K562 (cell line): ENCODE results near the gene LGALS7B. TPM values are rescaled to one million over a fixed set of nuclear protein-coding genes. Genes with fewer than 3 reads are reported as not detected.

ENCODE experiments used
- ATAC-seq: fragments of 200-7000 bp; cut with Tn5 transposase; 3 replicates; pipeline ENCODE4 v1.9.1; 2020; ENCODE audit warnings: moderate library complexity
- BruUV-seq: library from RNA; stranded (reverse); fragments of 400-500 nt; replicated peaks from 2 replicates; lab custom pipeline; 2021; lab: Mats Ljungman, UMichigan
- CTCF ChIA-PET: fragments of 300-600 bp; formaldehyde crosslinking; extraction: SDS; loops from one replicate; lab custom pipeline; 2021; ENCODE audit warnings: low intra/inter-chr PET ratio; lab: Yijun Ruan, JAX
- POLR2A ChIA-PET: fragments of 300-600, 350-650 bp; sonication (Branson Sonifier 250); formaldehyde crosslinking; extraction: SDS; loops from one replicate; lab custom pipeline; 2021; ENCODE audit warnings: antibody characterized with exemption, inconsistent platforms; lab: Yijun Ruan, JAX
- DNase-seq, 4 experiments: peaks; one replicate each; pipeline versions ENCODE4 v3.0.0 to v3.0.0-alpha.2; 2011 to 2018; ENCODE audit warnings: low spot score in 3 of 4, mixed read lengths in 3 of 4; ENCODE audit errors: extremely low read depth in 1 of 4
- FAIRE-seq: peaks from 2 replicates; lab custom pipeline; 2011; peaks lifted over from hg19 to GRCh38; lab: Jason Lieb, UNC
- H2AFZ ChIP-seq: 2 replicates; pipeline ENCODE4 v1.6.0; 2011; ENCODE audit warnings: low read depth, low read length, control low read depth, inconsistent platforms
- H3K27ac ChIP-seq: fragments of 200-600 bp; 3 replicates; pipeline ENCODE4 v1.8.0; 2011; ENCODE audit warnings: low read depth, mild to moderate bottlenecking, control low read depth, inconsistent platforms, low read length, moderate library complexity, mixed read lengths; ENCODE audit errors: extremely low read depth
- H3K27me3 ChIP-seq, 2 experiments: fragments of 300-600 bp in 1 of 2; 2 replicates in 1 of 2; 3 replicates in 1 of 2; pipeline versions ENCODE4 v1.6.0 to v1.8.0; 2011; ENCODE audit warnings: inconsistent platforms in 2 of 2, low read length in 2 of 2, mild to moderate bottlenecking in 1 of 2, mixed read lengths in 1 of 2, moderate library complexity in 1 of 2; ENCODE audit not compliant: control insufficient read depth in 2 of 2, insufficient read depth in 2 of 2
- H3K36me3 ChIP-seq: fragments of 300-600 bp; 3 replicates; pipeline ENCODE4 v1.8.0; 2011; ENCODE audit warnings: mild to moderate bottlenecking, low read length, inconsistent platforms; ENCODE audit not compliant: control insufficient read depth, insufficient read depth
- H3K4me1 ChIP-seq, 2 experiments: fragments of 200-600 bp in 1 of 2; replicated peaks in 1 of 2; 2 replicates in 1 of 2; 3 replicates in 1 of 2; pipeline versions ENCODE4 v1.5.1 to v1.8.0; 2011; ENCODE audit warnings: inconsistent platforms in 2 of 2, low read length in 2 of 2, mild to moderate bottlenecking in 1 of 2, mixed read lengths in 1 of 2, moderate library complexity in 1 of 2; ENCODE audit not compliant: control insufficient read depth in 2 of 2, insufficient read depth in 2 of 2
- H3K4me2 ChIP-seq: 2 replicates; pipeline ENCODE4 v1.6.1; 2011; ENCODE audit warnings: low read length, control low read depth, inconsistent platforms, mixed read lengths; ENCODE audit not compliant: insufficient read depth
- H3K4me3 ChIP-seq: fragments of 200-600 bp; sonication (generic), shearing (Covaris generic); 2 replicates; pipeline ENCODE4 v1.5.1; 2016; ENCODE audit warnings: control low read depth, inconsistent platforms
- H3K79me2 ChIP-seq: fragments of 200-600 bp; 3 replicates; pipeline ENCODE4 v1.8.0; 2011; ENCODE audit warnings: low read length, inconsistent platforms; ENCODE audit not compliant: control insufficient read depth, insufficient read depth
- H3K9ac ChIP-seq, 2 experiments: 2 replicates each; pipeline versions ENCODE4 v1.6.0 to v1.6.1; 2011; ENCODE audit warnings: low read depth in 2 of 2, low read length in 2 of 2, control low read depth in 1 of 2, inconsistent platforms in 1 of 2, mild to moderate bottlenecking in 1 of 2, mixed read lengths in 1 of 2; ENCODE audit not compliant: insufficient read depth in 1 of 2
- H3K9me1 ChIP-seq: one replicate; pipeline ENCODE4 v1.6.0; 2011; ENCODE audit warnings: inconsistent platforms, mild to moderate bottlenecking, low read length, moderate library complexity; ENCODE audit not compliant: control insufficient read depth, insufficient read depth
- H3K9me3 ChIP-seq: replicated peaks from 2 replicates; pipeline ENCODE4 v1.5.1; 2011; ENCODE audit warnings: low read depth, low read length, inconsistent platforms; ENCODE audit not compliant: control insufficient read depth, insufficient read depth
- H4K20me1 ChIP-seq: replicated peaks from 2 replicates; pipeline ENCODE4 v1.6.1; 2011; ENCODE audit warnings: low read length, inconsistent platforms, mixed read lengths; ENCODE audit not compliant: control insufficient read depth, insufficient read depth
- CEBPB ChIP-seq: fragments of 450-650 bp; IDR thresholded peaks from 2 replicates; pipeline ENCODE4 v1.6.1; 2016; ENCODE audit warnings: missing genetic modification characterization, missing compliant biosample characterization
- CHD7 ChIP-seq: fragments of 200-600 bp; sonication (generic); IDR thresholded peaks from one replicate; pipeline ENCODE4 v1.6.1; 2012; ENCODE audit warnings: mild to moderate bottlenecking, low read depth, low read length, inconsistent platforms
- DPF2 ChIP-seq: fragments of 450-650 bp; IDR thresholded peaks from 2 replicates; pipeline ENCODE4 v1.6.1; 2016
- FOXA3 ChIP-seq, 2 experiments: fragments of 450-650 bp in 1 of 2; sonication (generic) in 1 of 2; formaldehyde crosslinking; IDR thresholded peaks in 1 of 2; conservative IDR thresholded peaks in 1 of 2; 2 replicates each; pipeline versions ENCODE4 v1.4.0 to v1.8.0; 2020 to 2022; ENCODE audit warnings: mild to moderate bottlenecking in 2 of 2, missing genetic modification reagents in 1 of 2
- HOMEZ ChIP-seq: fragments of 250-450 bp; sonication (Bioruptor Pico); IDR thresholded peaks from 2 replicates; pipeline ENCODE4 v1.4.0; 2020; ENCODE audit warnings: mild to moderate bottlenecking, moderate library complexity
- NFIC ChIP-seq: fragments of 450-650 bp; IDR thresholded peaks from 2 replicates; pipeline ENCODE4 v1.6.1; 2017; ENCODE audit warnings: mild to moderate bottlenecking, inconsistent platforms
- POLR2G ChIP-seq: fragments of 200-400 bp; formaldehyde crosslinking; IDR thresholded peaks from 2 replicates; pipeline ENCODE4 v1.6.1; 2017; ENCODE audit warnings: low read depth, mild to moderate bottlenecking, antibody characterized with exemption, low read length, moderate library complexity
- WGBS: fragments of 100-300 bp; shearing (Covaris generic); methylation state at CpG from one replicate; pipeline ENCODE4 v1.1.6; 2016; ENCODE audit warnings: low coverage, mixed read lengths; ENCODE audit not compliant: insufficient coverage; ENCODE audit errors: missing lambda C conversion rate; 5-methylcytosine and 5-hydroxymethylcytosine counted together
- in situ Hi-C: fragments of 300-500 bp; cut with MboI; formaldehyde crosslinking; loops from 4 replicates; pipeline ENCODE4 v1.15.0; 2018; ENCODE audit warnings: inconsistent platforms, mixed read lengths
- intact Hi-C: fragments of 100-400 bp; cut with micrococcal nuclease; formaldehyde crosslinking; loops from 2 replicates; pipeline ENCODE4 v1.14.2; 2022
- polyA plus RNA-seq, 8 experiments: library from polyadenylated mRNA; depleted of rRNA in 4 of 8; stranded (reverse) in 5 of 8; unstranded in 3 of 8; fragments of >200 nt; fragmentation: Nextera tagmentation in 2 of 8; fragmentation: Illumina TruSeq in 1 of 8; extraction: Ambion mirVana in 2 of 8; extraction: Trizol in 1 of 8; gene quantifications; 2 replicates each; pipeline versions ENCODE4 v1.2.1 to v1.2.3, GENCODE V29; 2011 to 2014; ENCODE audit warnings: inconsistent platforms in 1 of 8, missing spikeins in 1 of 8
- total RNA-seq, 7 experiments: library from RNA; depleted of rRNA in 6 of 7; stranded (reverse); fragments of >200 nt in 6 of 7; fragmentation: Illumina TruSeq in 2 of 7; extraction: Trizol in 2 of 7; gene quantifications; 2 replicates each; pipeline versions ENCODE4 v1.2.1 to v1.2.3, GENCODE V29; 2011 to 2021; ENCODE audit warnings: low replicate concordance in 1 of 7

Gene LGALS7B
- total and polyA plus RNA-seq, 9 of the 15 experiments (the other 6 are each of a cell fraction or from before 2014, with no cell fraction given): not detected

GRCh38 chr19:38836983-38837626 lies 48.1 kb downstream of the LGALS7B start:
- H4K20me1 ChIP-seq: peaks cover 9% of the 10 kb centered on the region; the same call in 1 of the 2 replicates
- 0 out of 2 replicates have a peak, but pooled peaks have one; percentile 30 for TF ChIP-seq POLR2G
- 0 out of 4 replicates have a peak, but pooled peaks of 1 of the 2 experiments have one; percentile 18 for TF ChIP-seq FOXA3 (CRISPR knock-in tag; conservative IDR thresholded peaks at IDR 0.05 in 1 of 2, IDR thresholded peaks at IDR 0.05 in 1 of 2)
- TF ChIP-seq NFIC: peak; percentile 53
- TF ChIP-seq DPF2: no peak
- TF ChIP-seq CEBPB: no peak
- TF ChIP-seq HOMEZ (CRISPR knock-in tag): no peak
- no peak for TF ChIP-seq CHD7

More at GRCh38 chr19:38836983-38837626, 48.1 kb downstream of the LGALS7B start:
- H3K36me3 ChIP-seq: peaks cover 67% of the 10 kb centered on the region
- H3K9me3 ChIP-seq: no peaks in the 10 kb centered on the region
- CTCF ChIA-PET: no interaction called here
- peaks cover 7 to 20% of the 10 kb centered on the region in 2 experiments; a peak in 4 of 5 replicates for H3K4me1 ChIP-seq
- intact Hi-C loops (no loop called here), in situ Hi-C loops (no loop called here)
- H3K27me3 ChIP-seq: no peaks in the 10 kb centered on the region
- BruUV-seq: no TSS peak
- POLR2A ChIA-PET: interaction anchor here (0.7 to 4.7 kb wide), 6 partner anchors 11 to 653 kb away, joined by 3 to 58 read pairs (median 3); partner anchors contain the start of gene HNRNPL
- DNase-seq (peak in 2 of 4 experiments; percentile 51 to 52), ATAC-seq (no peak), FAIRE-seq (no peak)
- WGBS: 85% methylated on average over 6 of the region's 6 CpGs
- no peak overlapping the region for H3K4me2 ChIP-seq
- peaks cover 12% of the 10 kb centered on the region for H3K79me2 ChIP-seq
- no peak overlapping the region for H3K27ac ChIP-seq
- no peak overlapping the region for H3K9ac ChIP-seq
- no peaks in the 10 kb centered on the region for H3K9me1 ChIP-seq
- H2AFZ ChIP-seq: no peak overlapping the region
- H3K4me3 ChIP-seq: no peak overlapping the region
